A549 (cell line): Measurements from ENCODE around the gene TDRKH. TPM values are rescaled to one million over a fixed set of nuclear protein-coding genes. Genes with fewer than 3 reads are reported as not detected.

Source experiments
- ATAC-seq, 2 experiments: fragments of 200-7000 bp in 1 of 2; fragments of >200 bp in 1 of 2; cut with Nextera tagmentation in 1 of 2; cut with Tn5 transposase in 1 of 2; 3 replicates each; pipeline versions ENCODE4 v1.8.0 to v1.9.1; 2018 to 2020; ENCODE audit warnings: mild to moderate bottlenecking in 1 of 2, moderate library complexity in 1 of 2
- CTCF ChIA-PET: fragments of 300-600 bp; sonication (Branson Sonifier 250); formaldehyde crosslinking; extraction: SDS; loops from one replicate; lab custom pipeline; 2021; ENCODE audit warnings: antibody characterized with exemption, inconsistent platforms; lab: Yijun Ruan, JAX
- POLR2A ChIA-PET: fragments of 350-600 bp; formaldehyde crosslinking; extraction: SDS; loops from one replicate; lab custom pipeline; 2021; ENCODE audit warnings: antibody characterized with exemption, inconsistent platforms; lab: Yijun Ruan, JAX
- DNase-seq, 2 experiments: peaks; one replicate each; pipeline versions ENCODE4 v3.0.0 to v3.0.0-alpha.2; 2011 to 2016; ENCODE audit warnings: low read depth in 1 of 2, low spot score in 1 of 2
- FAIRE-seq: peaks from 2 replicates; lab custom pipeline; 2011; peaks lifted over from hg19 to GRCh38; lab: Jason Lieb, UNC
- H3K27ac ChIP-seq, 2 experiments: fragments of >200 bp; sonication (Bioruptor Twin); formaldehyde crosslinking; 3 replicates each; pipeline ENCODE4 v1.5.1; 2016 to 2017
- H3K4me1 ChIP-seq: fragments of >200 bp; sonication (Bioruptor Twin); formaldehyde crosslinking; 3 replicates; pipeline ENCODE4 v1.6.1; 2016
- H3K4me2 ChIP-seq: fragments of >200 bp; sonication (Bioruptor Twin); formaldehyde crosslinking; 3 replicates; pipeline ENCODE4 v1.6.1; 2016
- H3K4me3 ChIP-seq: fragments of >200 bp; sonication (Bioruptor Twin); formaldehyde crosslinking; 3 replicates; pipeline ENCODE4 v1.5.1; 2016
- H3K9me3 ChIP-seq: fragments of >200 bp; sonication (Bioruptor Twin); formaldehyde crosslinking; 3 replicates; pipeline ENCODE4 v1.6.1; 2016
- CEBPB ChIP-seq, 2 experiments: fragments of >200 bp in 1 of 2; sonication (Bioruptor Twin) in 1 of 2; formaldehyde crosslinking in 1 of 2; IDR thresholded peaks; 2 replicates each; pipeline ENCODE4 v1.6.1; 2012 to 2016
- EHF ChIP-seq: fragments of 250-450 bp; sonication (Bioruptor Pico); IDR thresholded peaks from 2 replicates; pipeline ENCODE4 v1.5.0; 2020; ENCODE audit warnings: mild to moderate bottlenecking
- EP300 ChIP-seq, 2 experiments: fragments of >200 bp; sonication (Bioruptor Twin); formaldehyde crosslinking; IDR thresholded peaks; 2 replicates in 1 of 2; 3 replicates in 1 of 2; pipeline ENCODE4 v1.6.1; 2016 to 2017
- GATA3 ChIP-seq: IDR thresholded peaks from 2 replicates; pipeline ENCODE4 v1.6.1; 2012; ENCODE audit warnings: borderline replicate concordance
- HOXA7 ChIP-seq: fragments of 250-450 bp; sonication (Bioruptor Pico); IDR thresholded peaks from 2 replicates; pipeline ENCODE4 v1.5.0; 2020; ENCODE audit warnings: mild to moderate bottlenecking, moderate library complexity
- HOXB13 ChIP-seq: fragments of 250-450 bp; sonication (Bioruptor Pico); IDR thresholded peaks from 2 replicates; pipeline ENCODE4 v1.5.0; 2020; ENCODE audit warnings: low read depth, mild to moderate bottlenecking, moderate library complexity
- JUN ChIP-seq, 2 experiments: fragments of >200 bp; sonication (Bioruptor Twin); formaldehyde crosslinking; IDR thresholded peaks; 2 replicates in 1 of 2; 3 replicates in 1 of 2; pipeline ENCODE4 v1.6.1; 2016 to 2017
- JUNB ChIP-seq: fragments of >200 bp; sonication (Bioruptor Twin); formaldehyde crosslinking; IDR thresholded peaks from 2 replicates; pipeline ENCODE4 v1.6.1; 2016
- NR3C1 ChIP-seq: fragments of >200 bp; sonication (Bioruptor Twin); formaldehyde crosslinking; IDR thresholded peaks from 3 replicates; pipeline ENCODE4 v1.6.1; 2017
- POLR2A ChIP-seq: IDR thresholded peaks from 2 replicates; pipeline ENCODE4 v1.6.1; 2012; ENCODE audit warnings: mild to moderate bottlenecking, low read length
- RAD21 ChIP-seq, 2 experiments: fragments of >200 bp in 1 of 2; sonication (Bioruptor Twin) in 1 of 2; formaldehyde crosslinking in 1 of 2; IDR thresholded peaks in 1 of 2; conservative IDR thresholded peaks in 1 of 2; 2 replicates in 1 of 2; 3 replicates in 1 of 2; pipeline ENCODE4 v1.6.1; 2012 to 2018; ENCODE audit warnings: inconsistent platforms in 1 of 2
- RARB ChIP-seq: fragments of 250-450 bp; sonication (Bioruptor Pico); IDR thresholded peaks from 2 replicates; pipeline ENCODE4 v1.8.0; 2021; ENCODE audit warnings: mild to moderate bottlenecking, moderate library complexity
- RNF2 ChIP-seq: fragments of 200-600 bp; sonication (generic); IDR thresholded peaks from 2 replicates; pipeline ENCODE4 v1.6.1; 2016; ENCODE audit warnings: low read depth, mild to moderate bottlenecking, antibody characterized with exemption, moderate library complexity, borderline replicate concordance
- ZC3H11A ChIP-seq: fragments of 450-650 bp; IDR thresholded peaks from 2 replicates; pipeline ENCODE4 v1.6.1; 2014; ENCODE audit warnings: antibody characterized with exemption, mild to moderate bottlenecking
- WGBS: methylation state at CpG from one replicate; pipeline ENCODE4 v1.1.6; 2017; ENCODE audit errors: missing lambda C conversion rate; 5-methylcytosine and 5-hydroxymethylcytosine counted together
- polyA plus RNA-seq, 4 experiments: library from polyadenylated mRNA; depleted of rRNA in 3 of 4; stranded (reverse); fragments of >200 nt; fragmentation: RNase III in 1 of 4; extraction: RNeasy Plus Mini Kit Qiagen cat#74134 plus additional on column Dnase treatment in 1 of 4; gene quantifications; 2 replicates in 3 of 4; 3 replicates in 1 of 4; pipeline ENCODE4 v1.2.3, GENCODE V29; 2011 to 2017
- TF ChIP-seq, protein P1 (sequence below): fragments of >200 bp; sonication (Bioruptor Twin); formaldehyde crosslinking; IDR thresholded peaks from 3 replicates; pipeline ENCODE4 v1.6.1; 2016
- TF ChIP-seq, protein P2 (sequence below): IDR thresholded peaks from 2 replicates; pipeline ENCODE4 v1.6.1; 2012
- TF ChIP-seq, protein P3 (sequence below): fragments of >200 bp; sonication (Bioruptor Twin); formaldehyde crosslinking; IDR thresholded peaks from 3 replicates; pipeline ENCODE4 v1.5.1; 2016
- TF ChIP-seq, protein P4 (sequence below): fragments of 200-600 bp; sonication (generic); IDR thresholded peaks from 2 replicates; pipeline ENCODE4 v1.6.1; 2016; ENCODE audit warnings: antibody characterized with exemption, mild to moderate bottlenecking, moderate library complexity

Gene TDRKH
- polyA plus RNA-seq, 2 of the 4 experiments (the other 2 are of a cell fraction) = 7.7 to 8.8 TPM

DNA sequence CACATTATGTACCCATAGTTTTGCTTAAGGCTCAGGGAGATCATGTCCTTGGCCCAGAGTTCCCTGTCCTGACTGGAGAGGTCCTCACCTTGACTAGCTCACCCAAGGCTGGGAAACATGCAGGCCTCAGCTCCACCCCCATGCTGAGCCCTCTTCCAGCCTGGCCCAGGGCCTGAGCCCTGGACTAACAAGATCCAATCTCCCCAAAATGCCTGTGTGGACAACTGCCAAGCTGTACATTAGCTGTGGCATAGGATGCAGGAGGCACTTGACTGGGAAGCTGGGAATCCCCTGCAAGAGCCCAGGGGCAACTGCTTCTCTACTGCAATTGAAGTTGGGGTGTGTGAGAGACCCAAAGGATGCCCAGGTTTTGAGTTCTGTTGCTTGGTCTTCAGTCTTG, 12.9 kb upstream of the TDRKH start:
- FAIRE-seq = no peak
- DNase-seq = no peak
- no peak overlapping the region for H3K27ac ChIP-seq
- H3K4me3 ChIP-seq = no peak overlapping the region
- no peak for ATAC-seq
- no peaks in the 10 kb centered on the region for H3K9me3 ChIP-seq
- ChIA-PET CTCF (interaction anchor here (0.9 to 1.9 kb wide), 3 partner anchors 19 to 37 kb away, joined by 3 to 8 read pairs (median 4); partner anchors contain the start of gene C2CD4D), POLR2A (no interaction called here)
- H3K4me2 ChIP-seq = no peak overlapping the region
- TF ChIP-seq JUN (IDR thresholded peaks at IDR 0.05) = no peak
- TF ChIP-seq RNF2 = no peak
- TF ChIP-seq, protein P1, sequence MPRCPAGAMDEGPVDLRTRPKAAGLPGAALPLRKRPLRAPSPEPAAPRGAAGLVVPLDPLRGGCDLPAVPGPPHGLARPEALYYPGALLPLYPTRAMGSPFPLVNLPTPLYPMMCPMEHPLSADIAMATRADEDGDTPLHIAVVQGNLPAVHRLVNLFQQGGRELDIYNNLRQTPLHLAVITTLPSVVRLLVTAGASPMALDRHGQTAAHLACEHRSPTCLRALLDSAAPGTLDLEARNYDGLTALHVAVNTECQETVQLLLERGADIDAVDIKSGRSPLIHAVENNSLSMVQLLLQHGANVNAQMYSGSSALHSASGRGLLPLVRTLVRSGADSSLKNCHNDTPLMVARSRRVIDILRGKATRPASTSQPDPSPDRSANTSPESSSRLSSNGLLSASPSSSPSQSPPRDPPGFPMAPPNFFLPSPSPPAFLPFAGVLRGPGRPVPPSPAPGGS = no peak
- TF ChIP-seq POLR2A = no peak
- no peak for TF ChIP-seq JUNB
- no peak for TF ChIP-seq EP300 (IDR thresholded peaks at IDR 0.05)
- no peak for TF ChIP-seq EHF (CRISPR knock-in tag)
- TF ChIP-seq, protein P2, sequence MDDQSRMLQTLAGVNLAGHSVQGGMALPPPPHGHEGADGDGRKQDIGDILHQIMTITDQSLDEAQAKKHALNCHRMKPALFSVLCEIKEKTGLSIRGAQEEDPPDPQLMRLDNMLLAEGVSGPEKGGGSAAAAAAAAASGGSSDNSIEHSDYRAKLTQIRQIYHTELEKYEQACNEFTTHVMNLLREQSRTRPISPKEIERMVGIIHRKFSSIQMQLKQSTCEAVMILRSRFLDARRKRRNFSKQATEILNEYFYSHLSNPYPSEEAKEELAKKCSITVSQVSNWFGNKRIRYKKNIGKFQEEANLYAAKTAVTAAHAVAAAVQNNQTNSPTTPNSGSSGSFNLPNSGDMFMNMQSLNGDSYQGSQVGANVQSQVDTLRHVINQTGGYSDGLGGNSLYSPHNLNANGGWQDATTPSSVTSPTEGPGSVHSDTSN = no peak
- TF ChIP-seq RAD21 (conservative IDR thresholded peaks at IDR 0.05 in 1 of 2, IDR thresholded peaks at IDR 0.05 in 1 of 2) = no peak
- no peak for TF ChIP-seq HOXA7 (CRISPR knock-in tag)
- TF ChIP-seq RARB = no peak
- TF ChIP-seq ZC3H11A = no peak
- TF ChIP-seq, protein P3, sequence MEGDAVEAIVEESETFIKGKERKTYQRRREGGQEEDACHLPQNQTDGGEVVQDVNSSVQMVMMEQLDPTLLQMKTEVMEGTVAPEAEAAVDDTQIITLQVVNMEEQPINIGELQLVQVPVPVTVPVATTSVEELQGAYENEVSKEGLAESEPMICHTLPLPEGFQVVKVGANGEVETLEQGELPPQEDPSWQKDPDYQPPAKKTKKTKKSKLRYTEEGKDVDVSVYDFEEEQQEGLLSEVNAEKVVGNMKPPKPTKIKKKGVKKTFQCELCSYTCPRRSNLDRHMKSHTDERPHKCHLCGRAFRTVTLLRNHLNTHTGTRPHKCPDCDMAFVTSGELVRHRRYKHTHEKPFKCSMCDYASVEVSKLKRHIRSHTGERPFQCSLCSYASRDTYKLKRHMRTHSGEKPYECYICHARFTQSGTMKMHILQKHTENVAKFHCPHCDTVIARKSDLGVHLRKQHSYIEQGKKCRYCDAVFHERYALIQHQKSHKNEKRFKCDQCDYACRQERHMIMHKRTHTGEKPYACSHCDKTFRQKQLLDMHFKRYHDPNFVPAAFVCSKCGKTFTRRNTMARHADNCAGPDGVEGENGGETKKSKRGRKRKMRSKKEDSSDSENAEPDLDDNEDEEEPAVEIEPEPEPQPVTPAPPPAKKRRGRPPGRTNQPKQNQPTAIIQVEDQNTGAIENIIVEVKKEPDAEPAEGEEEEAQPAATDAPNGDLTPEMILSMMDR = no peak
- no peak for TF ChIP-seq GATA3
- TF ChIP-seq, protein P4, sequence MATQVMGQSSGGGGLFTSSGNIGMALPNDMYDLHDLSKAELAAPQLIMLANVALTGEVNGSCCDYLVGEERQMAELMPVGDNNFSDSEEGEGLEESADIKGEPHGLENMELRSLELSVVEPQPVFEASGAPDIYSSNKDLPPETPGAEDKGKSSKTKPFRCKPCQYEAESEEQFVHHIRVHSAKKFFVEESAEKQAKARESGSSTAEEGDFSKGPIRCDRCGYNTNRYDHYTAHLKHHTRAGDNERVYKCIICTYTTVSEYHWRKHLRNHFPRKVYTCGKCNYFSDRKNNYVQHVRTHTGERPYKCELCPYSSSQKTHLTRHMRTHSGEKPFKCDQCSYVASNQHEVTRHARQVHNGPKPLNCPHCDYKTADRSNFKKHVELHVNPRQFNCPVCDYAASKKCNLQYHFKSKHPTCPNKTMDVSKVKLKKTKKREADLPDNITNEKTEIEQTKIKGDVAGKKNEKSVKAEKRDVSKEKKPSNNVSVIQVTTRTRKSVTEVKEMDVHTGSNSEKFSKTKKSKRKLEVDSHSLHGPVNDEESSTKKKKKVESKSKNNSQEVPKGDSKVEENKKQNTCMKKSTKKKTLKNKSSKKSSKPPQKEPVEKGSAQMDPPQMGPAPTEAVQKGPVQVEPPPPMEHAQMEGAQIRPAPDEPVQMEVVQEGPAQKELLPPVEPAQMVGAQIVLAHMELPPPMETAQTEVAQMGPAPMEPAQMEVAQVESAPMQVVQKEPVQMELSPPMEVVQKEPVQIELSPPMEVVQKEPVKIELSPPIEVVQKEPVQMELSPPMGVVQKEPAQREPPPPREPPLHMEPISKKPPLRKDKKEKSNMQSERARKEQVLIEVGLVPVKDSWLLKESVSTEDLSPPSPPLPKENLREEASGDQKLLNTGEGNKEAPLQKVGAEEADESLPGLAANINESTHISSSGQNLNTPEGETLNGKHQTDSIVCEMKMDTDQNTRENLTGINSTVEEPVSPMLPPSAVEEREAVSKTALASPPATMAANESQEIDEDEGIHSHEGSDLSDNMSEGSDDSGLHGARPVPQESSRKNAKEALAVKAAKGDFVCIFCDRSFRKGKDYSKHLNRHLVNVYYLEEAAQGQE = no peak
- TF ChIP-seq HOXB13 (CRISPR knock-in tag) = no peak
- no peak for TF ChIP-seq CEBPB (IDR thresholded peaks at IDR 0.05)
- H3K4me1 ChIP-seq = no peaks in the 10 kb centered on the region

DNA sequence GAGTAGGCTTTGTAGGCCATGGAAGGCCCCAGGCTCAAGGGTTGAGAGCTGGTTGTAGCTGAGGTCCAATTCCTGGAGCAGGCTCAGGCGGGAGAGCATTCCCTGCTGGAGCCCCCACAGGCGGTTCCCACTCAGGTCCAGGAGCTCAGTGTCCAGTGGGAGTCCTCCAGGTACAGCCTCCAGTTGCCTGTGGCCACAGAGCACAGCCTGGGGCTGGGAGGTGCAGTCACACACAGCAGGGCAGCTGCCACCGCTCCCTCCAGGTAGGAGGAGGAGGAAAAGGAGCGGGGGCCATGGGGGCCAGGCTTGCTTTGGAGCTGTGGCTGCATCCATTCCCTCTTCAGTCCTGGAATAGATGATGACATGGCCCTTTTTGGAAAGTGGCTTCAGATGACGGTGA, 12.1 kb upstream of the TDRKH start:
- DNase-seq (no peak), ATAC-seq (no peak), FAIRE-seq (no peak)
- no peaks in the 10 kb centered on the region for H3K9me3 ChIP-seq
- H3K4me2 ChIP-seq = no peak overlapping the region
- 81% methylated on average over 3 of the region's 5 CpGs for WGBS
- no peak overlapping the region for H3K27ac ChIP-seq
- no peak for TF ChIP-seq JUNB
- TF ChIP-seq, protein P2 = no peak
- TF ChIP-seq NR3C1 = no peak
- no peak overlapping the region for H3K4me3 ChIP-seq
- POLR2A ChIA-PET = interaction anchor here (1.2 kb wide), 1 partner anchor 12 kb away, joined by 3 read pairs; the partner anchor contains the start of gene TDRKH
- CTCF ChIA-PET = interaction anchor here (0.9 to 1.9 kb wide), 4 partner anchors 11 to 38 kb away, joined by 3 to 8 read pairs (median 4); partner anchors contain the start of genes C2CD4D and TDRKH
- no peaks in the 10 kb centered on the region for H3K4me1 ChIP-seq
